Lower lobe of right lung (tissue), 2 donors: Measurements from ENCODE around the gene CD248. TPM values are rescaled to one million over a fixed set of nuclear protein-coding genes. Genes with fewer than 3 reads are reported as not detected.
A peak's percentile ranks its signal among the peaks of the same experiment; 100 is the strongest.

Experiments
- ATAC-seq, 2 donors: fragments of 200-7000 bp; cut with Tn5 transposase; one replicate each; pipeline ENCODE4 v1.9.1; 2020 to 2022; ENCODE audit warnings: mild to moderate bottlenecking in 2 of 2, moderate library complexity in 2 of 2
- DNase-seq: peaks from one replicate; pipeline ENCODE4 v3.0.0-alpha.2; 2020
- H3K27ac ChIP-seq: fragments of 200-600 bp; one replicate; pipeline ENCODE4 v1.8.0; 2022
- H3K27me3 ChIP-seq: fragments of 200-600 bp; one replicate; pipeline ENCODE4 v1.8.0; 2022; ENCODE audit warnings: low read depth
- H3K36me3 ChIP-seq: fragments of 200-600 bp; one replicate; pipeline ENCODE4 v1.8.0; 2022; ENCODE audit warnings: mild to moderate bottlenecking
- H3K4me1 ChIP-seq: fragments of 200-600 bp; one replicate; pipeline ENCODE4 v1.8.0; 2022
- H3K4me3 ChIP-seq: fragments of 200-600 bp; one replicate; pipeline ENCODE4 v1.8.0; 2022; ENCODE audit warnings: mild to moderate bottlenecking
- H3K9me3 ChIP-seq: fragments of 200-600 bp; one replicate; pipeline ENCODE4 v1.8.0; 2022
- CTCF ChIP-seq: fragments of 200-600 bp; IDR thresholded peaks from one replicate; pipeline ENCODE4 v1.8.0; 2022; ENCODE audit warnings: antibody characterized with exemption, mild to moderate bottlenecking
- intact Hi-C: fragments of 100-400 bp; cut with DNase I; formaldehyde crosslinking; loops from one replicate; pipeline ENCODE4 v1.11.0; 2022
- total RNA-seq: library from RNA; stranded (reverse); fragmentation: NEBNext Ultra II Directional; extraction: Animal tissue kit (Norgen Biotek cat#: 25700); gene quantifications from one replicate; pipeline ENCODE4 v1.2.1, GENCODE V29; 2021
- donor health status: DM: no; HTN: yes; CAD: no; lungs with severe emphysema.

Gene CD248
- total RNA-seq, 1 donor from 2014 or later: 28.7 TPM

- Histone ChIP-seq H3K4me1 (peaks cover 27% of the 10 kb centered on the region), H3K27ac (no peak overlapping the region), H3K36me3 (peaks cover 21% of the 10 kb centered on the region), H3K4me3 (no peak overlapping the region), H3K9me3 (no peaks in the 10 kb centered on the region), H3K27me3 (no peaks in the 10 kb centered on the region)
- ATAC-seq: no peak
- intact Hi-C loops: no loop called here
- TF ChIP-seq CTCF: no peak
- DNase-seq: no peak
Observed at GRCh38 chr11:66283461-66284105, 33.3 kb downstream of the CD248 start.

- Histone ChIP-seq H3K4me3 (no peak overlapping the region), H3K27ac (no peak overlapping the region)
- peak; percentile 91 to 93 for ATAC-seq
Observed at GRCh38 chr11:66282468-66283455, 34.1 kb downstream of the CD248 start.

GRCh38 chr11:66281776-66282467 is 34.9 kb downstream of the CD248 start:
- DNase-seq (no peak), ATAC-seq (no peak)
- H3K36me3 ChIP-seq: peaks cover 21% of the 10 kb centered on the region
- no peaks in the 10 kb centered on the region for H3K27me3 ChIP-seq
- no peaks in the 10 kb centered on the region for H3K9me3 ChIP-seq
- TF ChIP-seq CTCF: no peak
- peaks cover 21% of the 10 kb centered on the region for H3K4me1 ChIP-seq
- intact Hi-C loops: no loop called here
- no peak overlapping the region for H3K4me3 ChIP-seq
- H3K27ac ChIP-seq: no peak overlapping the region

More at GRCh38 chr11:66282468-66283455, 34.1 kb downstream of the CD248 start:
- no peaks in the 10 kb centered on the region for H3K27me3 ChIP-seq
- no peaks in the 10 kb centered on the region for H3K9me3 ChIP-seq
- peaks cover 21% of the 10 kb centered on the region for H3K36me3 ChIP-seq
- peak; percentile 99 for DNase-seq
- intact Hi-C loops: no loop called here
- H3K4me1 ChIP-seq: peaks cover 24% of the 10 kb centered on the region
- TF ChIP-seq CTCF: peak; percentile 99

- intact Hi-C loops: no loop called here
Observed at GRCh38 chr11:66281001-66281400, 35.8 kb downstream of the CD248 start.

More at GRCh38 chr11:66281001-66281400, 35.8 kb downstream of the CD248 start:
- Histone ChIP-seq H3K36me3 (peaks cover 25% of the 10 kb centered on the region), H3K4me1 (peaks cover 20% of the 10 kb centered on the region), H3K27ac (no peak overlapping the region), H3K4me3 (no peak overlapping the region), H3K27me3 (no peaks in the 10 kb centered on the region), H3K9me3 (no peaks in the 10 kb centered on the region)
- no peak for TF ChIP-seq CTCF
- DNase-seq (no peak), ATAC-seq (no peak)
